Thoracic aorta (tissue), 2 donors: ENCODE results near the gene NOTCH1. TPM values are rescaled to one million over a fixed set of nuclear protein-coding genes. Genes with fewer than 3 reads are reported as not detected.
"Not testable (repeated sequence)": the region's sequence is repeated elsewhere in the genome, so short reads cannot be mapped to it uniquely, and the experiment has no call there.

ENCODE experiments used
- ATAC-seq: fragments of 150-250 bp; one replicate; pipeline ENCODE4 v1.8.0; 2017; ENCODE audit warnings: low read depth; ENCODE audit not compliant: insufficient number of reproducible peaks, low FRiP score
- DNase-seq: peaks from one replicate; pipeline ENCODE4 v3.0.0-alpha.2; 2020; ENCODE audit warnings: low spot score
- H3K27ac ChIP-seq, 2 donors: fragments of 200-600 bp; sonication (generic); 1 replicate in 1 of 2; 2 replicates in 1 of 2; pipeline ENCODE4 v1.5.1; 2016; ENCODE audit warnings: mild to moderate bottlenecking in 2 of 2, moderate library complexity in 2 of 2
- H3K27me3 ChIP-seq: fragments of 200-600 bp; sonication (generic); replicated peaks from 2 replicates; pipeline ENCODE4 v1.6.0; 2016; ENCODE audit warnings: mild to moderate bottlenecking; ENCODE audit not compliant: insufficient read depth
- H3K36me3 ChIP-seq: fragments of 200-600 bp; sonication (generic); one replicate; pipeline ENCODE4 v1.5.1; 2016
- H3K4me1 ChIP-seq, 2 donors: fragments of 200-600 bp; sonication (generic); 1 replicate in 1 of 2; 2 replicates in 1 of 2; pipeline versions ENCODE4 v1.5.1 to v1.6.0; 2016; ENCODE audit warnings: low read depth in 2 of 2, mild to moderate bottlenecking in 1 of 2; ENCODE audit not compliant: control insufficient read depth in 1 of 2
- H3K4me3 ChIP-seq: fragments of 200-600 bp; sonication (generic); 2 replicates; pipeline ENCODE4 v1.5.1; 2016; ENCODE audit warnings: mild to moderate bottlenecking
- H3K9me3 ChIP-seq: fragments of 200-600 bp; sonication (generic); 2 replicates; pipeline ENCODE4 v1.5.1; 2016
- CTCF ChIP-seq: fragments of 200-600 bp; sonication (generic); IDR thresholded peaks from one replicate; pipeline ENCODE4 v1.5.1; 2019; ENCODE audit warnings: antibody characterized with exemption
- total RNA-seq, 2 donors: library from RNA; depleted of rRNA; stranded (reverse); fragments of >200 nt; gene quantifications; one replicate each; pipeline versions ENCODE4 v1.1.0 to v1.2.3, GENCODE V29; 2016

Gene NOTCH1
- total RNA-seq, 2 donors from 2014 or later = 40.9 to 48.1 TPM

GRCh38 chr9:136576269-136576626 lies 30.4 kb upstream of the NOTCH1 start:
- H3K4me1 ChIP-seq = peaks cover 20 to 35% of the 10 kb centered on the region in 2 donors
- ATAC-seq (peak; percentile 40), DNase-seq (no peak)
- H3K4me3 ChIP-seq = no peak overlapping the region
- no peak for TF ChIP-seq CTCF
- H3K27ac ChIP-seq = peak overlapping the region in 1 of 2 donors; percentile 23
- H3K27me3 ChIP-seq = no peaks in the 10 kb centered on the region
- no peaks in the 10 kb centered on the region for H3K9me3 ChIP-seq
- no peaks in the 10 kb centered on the region for H3K36me3 ChIP-seq

- Histone ChIP-seq H3K27ac (peak overlapping the region in 1 of 2 donors; percentile 23), H3K4me1 (peaks cover 20 to 40% of the 10 kb centered on the region in 2 donors), H3K36me3 (no peaks in the 10 kb centered on the region), H3K27me3 (no peaks in the 10 kb centered on the region), H3K4me3 (no peak overlapping the region), H3K9me3 (no peaks in the 10 kb centered on the region)
- ATAC-seq = no peak
- TF ChIP-seq CTCF = no peak
- no peak for DNase-seq
Measured at GRCh38 chr9:136575626-136576268, 29.9 kb upstream of the NOTCH1 start.

GRCh38 chr9:136574606-136575005 lies 28.8 kb upstream of the NOTCH1 start:
- H3K4me3 ChIP-seq, H3K9me3 ChIP-seq, H3K27me3 ChIP-seq, H3K36me3 ChIP-seq, DNase-seq, ATAC-seq, H3K27ac ChIP-seq: not testable (repeated sequence)
- peaks cover 20 to 49% of the 10 kb centered on the region in 2 donors for H3K4me1 ChIP-seq

- Histone ChIP-seq H3K27me3 (no peaks in the 10 kb centered on the region), H3K36me3 (no peaks in the 10 kb centered on the region), H3K4me1 (peaks cover 29 to 60% of the 10 kb centered on the region in 2 donors), H3K9me3 (no peaks in the 10 kb centered on the region), H3K4me3 (no peak overlapping the region), H3K27ac (peak overlapping the region in 1 of 2 donors; percentile 73)
- ATAC-seq = no peak
- no peak for DNase-seq
- no peak for TF ChIP-seq CTCF
Measured at GRCh38 chr9:136572828-136573625, 27.2 kb upstream of the NOTCH1 start.

GRCh38 chr9:136572003-136572827 lies 26.4 kb upstream of the NOTCH1 start:
- no peak for DNase-seq
- Histone ChIP-seq H3K9me3 (no peaks in the 10 kb centered on the region), H3K36me3 (no peaks in the 10 kb centered on the region), H3K4me3 (no peak overlapping the region), H3K4me1 (peaks cover 34 to 67% of the 10 kb centered on the region in 2 donors), H3K27me3 (no peaks in the 10 kb centered on the region), H3K27ac (peak overlapping the region; percentile 70 to 73)
- peak; percentile 31 for ATAC-seq
- TF ChIP-seq CTCF = no peak
